GM18867 (cell line): ENCODE measurements around the gene ALDH1A2.

ENCODE experiments used
- ATAC-seq: cut with Tn5 transposase; IDR thresholded peaks from one replicate; pipeline ENCODE4 v1.9.1; 2021; ENCODE audit warnings: mild to moderate bottlenecking, moderate library complexity; ENCODE audit not compliant: unreplicated experiment

The ALDH1A2 gene

DNA sequence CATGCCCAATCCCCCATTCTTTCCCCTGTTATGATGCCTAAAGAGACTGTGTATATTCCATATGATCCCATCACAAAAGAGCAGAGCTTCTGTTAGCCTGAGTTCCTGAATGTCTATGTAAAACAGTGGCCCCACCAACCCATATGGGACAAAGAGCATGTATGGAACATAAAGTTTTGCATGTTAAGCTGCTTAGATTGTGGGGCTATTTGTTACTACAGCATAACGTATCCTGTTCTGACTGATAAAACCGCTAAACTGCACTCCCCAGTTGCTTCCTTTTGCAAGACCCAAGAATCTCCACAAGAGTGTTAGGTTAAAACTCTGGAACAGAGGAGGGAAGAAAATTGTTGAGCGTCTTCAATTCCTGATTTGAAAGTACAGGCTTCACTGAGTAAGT is 154.8 kb downstream of the ALDH1A2 start:
- no peak for ATAC-seq

DNA sequence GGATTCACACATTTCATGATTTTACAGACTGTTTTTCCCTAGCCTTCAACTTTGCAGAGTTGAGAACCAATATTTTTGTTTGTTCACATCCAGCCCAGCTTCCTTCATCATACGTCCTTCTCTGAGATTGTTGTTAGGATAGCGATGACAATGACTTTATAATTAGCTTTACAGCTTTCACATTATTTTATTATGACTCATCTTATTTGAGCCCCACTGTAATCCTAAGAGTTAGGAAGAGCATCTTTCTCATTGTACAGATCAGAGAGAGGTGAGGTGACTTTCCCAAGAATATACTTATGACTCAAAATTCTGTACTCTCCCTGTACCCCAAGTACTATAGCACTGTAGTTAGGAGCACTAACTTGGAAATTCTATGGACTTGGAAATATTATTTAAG is 156.1 kb downstream of the ALDH1A2 start:
- ATAC-seq, result no peak

DNA sequence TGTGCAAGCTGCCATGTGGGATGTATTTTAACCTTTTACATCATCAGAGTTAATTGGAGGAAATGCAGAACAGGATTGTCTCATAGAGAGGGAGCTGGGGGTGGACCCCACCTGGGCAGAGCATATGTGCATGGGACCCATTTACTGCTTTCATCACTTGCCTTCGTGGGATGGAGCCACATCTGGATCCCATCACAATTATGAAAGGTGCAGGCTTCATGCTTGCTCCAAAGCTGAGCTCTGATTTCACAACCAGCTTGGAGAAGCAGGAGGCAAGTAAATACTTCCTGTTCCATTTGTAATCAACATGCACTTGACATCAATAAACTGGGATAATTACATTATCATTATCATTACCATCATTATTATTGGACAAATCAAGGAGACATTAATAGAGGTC is 161.9 kb downstream of the ALDH1A2 start:
- ATAC-seq, result no peak
